VCaP (cell line): Measurements from ENCODE around the gene BMP5.

ENCODE experiments used
- H3K27ac ChIP-seq: fragments of 450-650 bp; 2 replicates; pipeline ENCODE4 v1.5.1; 2017
- CTCF ChIP-seq: fragments of 450-650 bp; conservative IDR thresholded peaks from 2 replicates; pipeline ENCODE4 v1.5.1; 2017; ENCODE audit warnings: mild to moderate bottlenecking, moderate library complexity

BMP5 gene

DNA sequence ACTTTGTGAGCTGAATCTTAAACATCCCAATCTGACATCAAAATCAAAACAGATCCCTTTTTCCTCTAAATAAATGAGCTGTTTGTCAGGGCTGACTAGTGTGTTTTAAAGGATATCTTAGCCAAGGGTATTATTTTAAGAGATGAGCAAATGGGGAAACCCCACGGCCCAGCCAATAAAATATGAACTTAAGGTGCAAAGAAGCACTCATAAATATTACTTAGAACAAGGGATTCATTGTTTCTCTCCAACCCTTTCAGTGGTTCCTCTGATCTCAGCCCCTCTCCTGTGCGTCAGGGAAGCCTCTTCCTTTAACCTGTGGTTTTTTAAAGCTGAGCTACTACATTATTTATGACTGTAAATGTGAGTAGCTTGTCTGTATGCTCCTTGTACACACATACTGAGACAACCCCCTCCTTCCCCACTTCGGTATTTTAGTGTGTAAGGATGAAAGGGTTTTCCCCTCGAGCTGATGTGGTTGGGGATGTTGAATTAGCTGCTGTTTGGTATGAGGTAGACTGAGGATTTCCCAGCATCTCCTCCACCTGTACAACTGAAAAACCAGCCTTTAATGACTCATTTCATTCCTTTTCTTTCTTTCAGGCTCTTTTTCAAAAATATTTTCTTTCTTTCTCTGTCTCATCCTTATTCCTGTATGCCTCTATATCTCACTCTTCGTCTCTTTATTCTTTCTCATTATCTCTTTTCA is 6.5 kb downstream of the BMP5 start:
- no peak for TF ChIP-seq CTCF
- H3K27ac ChIP-seq: no peak overlapping the region; the same call in 1 of the 2 replicates

DNA sequence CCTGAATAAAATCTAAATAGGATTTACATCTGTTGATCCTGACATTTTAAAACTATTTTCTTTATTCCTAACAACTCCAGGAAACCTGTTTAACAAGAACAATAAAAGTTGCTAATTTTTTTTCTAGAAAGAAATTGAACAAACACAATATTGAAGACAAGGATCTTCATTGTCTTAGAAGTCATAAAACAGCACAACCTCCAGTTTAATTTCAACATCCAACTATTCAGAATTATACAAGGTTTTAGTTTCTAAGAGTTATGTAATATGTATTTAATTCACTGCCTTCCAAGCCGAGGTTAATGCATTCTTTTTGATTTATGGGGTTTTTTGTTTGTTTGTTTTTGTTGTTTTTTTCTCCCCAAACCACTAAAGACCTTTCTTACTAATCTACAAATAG is 7.2 kb downstream of the BMP5 start:
- H3K27ac ChIP-seq: no peak overlapping the region; the same call in 1 of the 2 replicates
- TF ChIP-seq CTCF: no peak

GRCh38 chr6:55866128-55866527 is 9.3 kb downstream of the BMP5 start:
- no peak for TF ChIP-seq CTCF
- no peak overlapping the region for H3K27ac ChIP-seq

GRCh38 chr6:55853008-55854001 is 22.1 kb downstream of the BMP5 start:
- TF ChIP-seq CTCF: no peak
- no peak overlapping the region for H3K27ac ChIP-seq

GRCh38 chr6:55841341-55841740 is 34.0 kb downstream of the BMP5 start:
- no peak overlapping the region for H3K27ac ChIP-seq
- no peak for TF ChIP-seq CTCF

DNA sequence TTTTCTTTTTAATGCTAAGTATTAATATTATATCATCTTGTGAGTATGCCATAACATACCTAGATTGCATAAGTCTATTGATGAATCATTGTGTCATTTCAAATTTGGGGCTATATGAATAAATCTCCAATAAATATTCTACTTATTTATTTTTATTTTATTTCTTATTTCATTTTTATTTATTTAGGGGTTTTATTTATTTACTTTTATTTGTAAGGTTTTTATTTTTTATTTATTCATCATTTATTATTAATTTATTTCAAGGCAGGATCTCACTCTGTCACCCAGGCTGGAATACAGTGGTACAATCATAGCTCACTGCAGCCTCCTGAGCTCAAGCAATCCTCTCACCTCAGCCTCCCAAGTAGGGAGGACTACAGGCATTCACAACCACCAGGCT is 36.3 kb downstream of the BMP5 start:
- no peak overlapping the region for H3K27ac ChIP-seq

More for the DNA sequence above, 36.3 kb downstream of the BMP5 start:
- no peak for TF ChIP-seq CTCF
